GM19238 (cell line): ENCODE measurements around the gene VIPR2.
"Not testable (repeated sequence)": the region's sequence is repeated elsewhere in the genome, so short reads cannot be mapped to it uniquely, and the experiment has no call there.

Experiments
- DNase-seq: peaks from one replicate; pipeline ENCODE4 v3.0.0; 2011; ENCODE audit warnings: low spot score; ENCODE audit not compliant: insufficient read length

VIPR2 gene

GRCh38 chr7:159094023-159094740 is 50.5 kb downstream of the VIPR2 start:
- no peak for DNase-seq

GRCh38 chr7:159093351-159093971 is 51.2 kb downstream of the VIPR2 start:
- no peak for DNase-seq

GRCh38 chr7:159092701-159093121 is 52.0 kb downstream of the VIPR2 start:
- DNase-seq, result no peak

- no peak for DNase-seq
Observed at GRCh38 chr7:159091480-159092475, 52.9 kb downstream of the VIPR2 start.

- DNase-seq, result no peak
Observed at GRCh38 chr7:159091041-159091440, 53.6 kb downstream of the VIPR2 start.

GRCh38 chr7:159088016-159088865 is 56.4 kb downstream of the VIPR2 start:
- no peak for DNase-seq

GRCh38 chr7:159086301-159086925 is 58.3 kb downstream of the VIPR2 start:
- no peak for DNase-seq

- no peak for DNase-seq
Observed at GRCh38 chr7:159084069-159084801, 60.4 kb downstream of the VIPR2 start.

- no peak for DNase-seq
Observed at GRCh38 chr7:159083698-159084068, 61.0 kb downstream of the VIPR2 start.

GRCh38 chr7:159083001-159083697 is 61.5 kb downstream of the VIPR2 start:
- no peak for DNase-seq

- not testable (repeated sequence) for DNase-seq
Observed at GRCh38 chr7:159082075-159082474, 62.6 kb downstream of the VIPR2 start.

- no peak for DNase-seq
Observed at GRCh38 chr7:159078911-159079270, 65.8 kb downstream of the VIPR2 start.

- no peak for DNase-seq
Observed at GRCh38 chr7:159078193-159078910, 66.3 kb downstream of the VIPR2 start.

- no peak for DNase-seq
Observed at GRCh38 chr7:159076333-159076732, 68.3 kb downstream of the VIPR2 start.

- no peak for DNase-seq
Observed at GRCh38 chr7:159075563-159076238, 69.0 kb downstream of the VIPR2 start.

- DNase-seq, result no peak
Observed at GRCh38 chr7:159071260-159071659, 73.4 kb downstream of the VIPR2 start.

- no peak for DNase-seq
Observed at GRCh38 chr7:159070431-159071148, 74.1 kb downstream of the VIPR2 start.
